ENCODE data around the gene TMEM25.

- no peak for TF ChIP-seq POLR2AphosphoS5 (IDR thresholded peaks at IDR 0.05; ENCODE audit: low read depth, low read length)
- no peak for TF ChIP-seq REST (IDR thresholded peaks at IDR 0.05; ENCODE audit: insufficient read depth in 1 of 2, low read depth in 2 of 2, low read length in 2 of 2)
- TF ChIP-seq SIN3A (IDR thresholded peaks at IDR 0.05; ENCODE audit: borderline replicate concordance, insufficient read depth, low read length): no peak
- no peak for TF ChIP-seq TAF1 (IDR thresholded peaks at IDR 0.05; ENCODE audit: borderline replicate concordance, insufficient read depth, low read length)
These were observed 21.3 kb downstream of the TMEM25 start for GRCh38 chr11:118552341-118552740.
